GM19395 (cell line): ENCODE data around the gene MGAT4B.

Experiments
- ATAC-seq: cut with Tn5 transposase; IDR thresholded peaks from one replicate; pipeline ENCODE4 v1.9.1; 2021; ENCODE audit warnings: mild to moderate bottlenecking, moderate library complexity; ENCODE audit not compliant: unreplicated experiment

Gene MGAT4B

GRCh38 chr5:179773686-179774040 lies 33.0 kb downstream of the MGAT4B start:
- ATAC-seq, result no peak

GRCh38 chr5:179772351-179772750 lies 34.3 kb downstream of the MGAT4B start:
- no peak for ATAC-seq

DNA sequence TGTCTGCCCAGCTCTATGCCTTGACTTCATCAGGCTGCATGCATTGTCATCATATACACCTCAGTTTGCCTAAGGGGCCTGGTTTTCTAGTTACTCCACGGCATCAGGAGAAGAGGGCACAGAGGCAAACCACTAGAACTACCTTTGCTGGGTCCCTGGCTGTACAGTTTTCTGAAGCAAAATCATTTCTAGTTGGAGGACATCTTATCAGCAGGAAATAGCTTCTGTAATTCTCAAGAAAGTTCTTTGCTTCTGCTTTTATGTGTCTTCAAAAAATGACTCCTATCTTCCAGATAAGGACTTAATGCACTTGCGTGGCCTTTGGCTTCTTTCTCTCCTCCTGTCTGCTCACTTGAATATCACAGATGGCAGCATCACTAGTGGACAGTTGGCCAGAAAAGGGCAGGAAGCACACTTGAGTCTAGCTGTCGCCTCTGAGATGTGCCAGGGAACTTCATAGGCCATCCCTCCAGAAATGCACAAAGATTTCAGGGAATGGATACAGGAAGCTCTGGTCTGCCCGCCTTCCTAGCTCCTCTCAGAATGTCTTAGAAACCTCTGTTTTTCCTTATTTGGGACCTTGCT lies 35.3 kb downstream of the MGAT4B start:
- no peak for ATAC-seq

- no peak for ATAC-seq
Observed at GRCh38 chr5:179769796-179770195, 36.9 kb downstream of the MGAT4B start.

DNA sequence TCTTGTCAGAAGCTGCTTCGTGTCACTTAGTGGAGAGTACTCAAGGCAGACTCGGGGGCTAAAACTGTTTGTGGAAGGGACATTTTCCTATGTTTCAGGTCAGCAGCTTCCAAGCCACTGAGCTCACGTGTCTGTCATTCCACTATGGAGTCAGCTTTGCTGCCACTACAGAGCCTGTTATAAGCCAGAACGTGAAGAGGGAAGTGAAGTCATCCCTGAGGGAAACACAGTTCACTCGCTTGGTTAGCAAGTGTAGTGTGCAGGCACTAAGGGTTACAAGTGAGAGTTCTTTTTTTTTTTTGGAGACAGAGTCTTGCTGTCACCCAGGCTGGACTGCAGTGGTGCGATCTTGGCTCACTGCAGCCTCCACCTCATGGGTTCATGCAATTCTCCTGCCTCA lies 37.4 kb downstream of the MGAT4B start:
- ATAC-seq, result no peak

DNA sequence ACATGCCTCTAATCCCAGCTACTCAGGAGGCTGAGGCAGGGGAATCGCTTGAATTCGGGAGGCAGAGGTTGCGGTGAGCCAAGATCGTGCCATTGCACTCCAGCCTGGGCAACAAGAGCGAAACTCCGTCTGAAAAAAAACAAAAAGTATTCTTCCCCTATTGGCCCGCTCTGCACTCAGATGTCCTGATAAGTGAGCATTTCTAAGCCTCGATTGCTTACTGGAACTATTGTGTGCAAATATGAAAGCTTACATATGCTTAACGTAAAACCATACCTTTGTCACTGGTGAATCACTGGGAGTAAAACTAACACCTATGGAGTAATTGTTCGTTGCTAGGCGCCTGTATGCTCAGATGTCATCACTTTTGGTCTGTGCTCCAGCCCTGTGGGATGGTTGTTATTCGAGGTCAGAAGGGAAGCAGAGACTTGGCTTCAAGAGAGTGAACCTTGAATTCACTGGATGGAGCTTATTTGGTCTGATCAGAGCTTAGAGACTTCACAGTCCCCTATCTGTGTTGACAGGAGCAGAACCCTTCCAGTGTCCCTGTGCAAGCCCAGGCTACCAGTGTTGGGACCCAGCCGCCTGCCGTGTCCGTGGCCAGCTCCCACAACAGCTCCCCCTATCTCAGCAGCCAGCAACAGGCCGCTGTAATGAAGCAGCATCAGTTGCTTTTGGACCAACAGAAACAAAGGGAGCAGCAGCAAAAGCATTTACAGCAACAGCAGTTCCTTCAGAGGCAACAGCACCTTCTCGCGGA lies 38.2 kb downstream of the MGAT4B start:
- no peak for ATAC-seq

DNA sequence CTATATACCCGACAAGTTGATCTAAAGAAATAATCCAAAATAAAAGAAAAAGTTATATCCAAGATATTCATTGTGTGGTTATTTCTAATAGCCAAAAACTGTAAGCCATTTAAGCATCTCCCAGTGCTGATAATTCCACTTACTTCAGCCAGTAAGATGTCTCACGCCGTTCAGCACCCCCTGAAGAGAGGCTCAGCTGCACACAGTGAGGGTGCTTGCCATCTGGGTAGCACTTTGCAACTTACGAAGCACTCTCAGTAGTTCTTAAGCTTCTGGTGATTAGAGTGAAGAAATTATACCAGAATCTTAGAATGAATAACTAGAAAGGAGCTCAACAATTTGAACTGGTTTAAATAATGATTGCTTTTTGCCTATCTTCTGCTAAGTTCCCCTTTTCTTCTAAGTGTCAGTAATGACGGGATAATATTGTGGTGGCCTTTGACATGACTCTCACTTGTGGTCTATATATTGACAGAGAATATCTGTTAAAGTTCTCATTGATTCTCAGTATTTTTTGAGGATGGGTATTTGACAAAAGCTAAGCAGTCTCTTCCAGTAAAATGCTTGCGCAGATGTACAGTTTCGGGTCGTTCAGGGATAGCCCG lies 39.1 kb downstream of the MGAT4B start:
- ATAC-seq, result no peak

DNA sequence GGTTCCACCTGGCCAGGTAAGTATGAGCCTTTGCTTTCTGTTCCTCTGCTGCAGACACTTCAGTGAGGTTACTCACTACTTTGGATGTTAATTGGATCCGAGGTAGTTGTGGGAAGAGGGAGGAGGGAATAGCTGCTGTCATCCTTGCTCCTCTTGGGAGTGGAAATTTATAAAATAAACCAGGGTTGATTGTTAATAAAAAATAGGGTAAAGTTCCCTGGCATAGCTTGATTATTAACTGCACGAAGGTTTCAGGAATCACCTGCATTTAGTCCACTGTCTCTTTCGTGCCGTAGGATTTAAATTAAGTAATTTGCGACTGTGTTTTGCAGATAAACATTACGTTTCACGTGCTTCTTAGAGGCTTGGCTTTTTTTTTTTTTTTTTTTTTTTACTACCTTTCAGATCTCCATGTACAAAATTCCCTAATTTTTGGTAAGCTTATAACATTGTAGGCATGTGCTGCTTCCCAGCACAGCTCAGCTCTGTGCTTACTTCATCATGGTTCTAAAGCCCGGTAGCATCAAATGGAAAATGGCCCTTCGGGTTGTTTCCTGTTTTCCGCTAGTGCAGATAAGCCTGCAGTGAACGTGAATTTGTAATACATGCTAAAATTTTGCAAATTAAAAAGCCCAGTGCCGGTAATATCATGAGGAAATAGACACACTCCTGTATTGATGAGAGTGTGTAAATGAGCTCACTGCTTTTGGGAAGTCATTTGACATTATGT lies 39.8 kb downstream of the MGAT4B start:
- ATAC-seq, result no peak

DNA sequence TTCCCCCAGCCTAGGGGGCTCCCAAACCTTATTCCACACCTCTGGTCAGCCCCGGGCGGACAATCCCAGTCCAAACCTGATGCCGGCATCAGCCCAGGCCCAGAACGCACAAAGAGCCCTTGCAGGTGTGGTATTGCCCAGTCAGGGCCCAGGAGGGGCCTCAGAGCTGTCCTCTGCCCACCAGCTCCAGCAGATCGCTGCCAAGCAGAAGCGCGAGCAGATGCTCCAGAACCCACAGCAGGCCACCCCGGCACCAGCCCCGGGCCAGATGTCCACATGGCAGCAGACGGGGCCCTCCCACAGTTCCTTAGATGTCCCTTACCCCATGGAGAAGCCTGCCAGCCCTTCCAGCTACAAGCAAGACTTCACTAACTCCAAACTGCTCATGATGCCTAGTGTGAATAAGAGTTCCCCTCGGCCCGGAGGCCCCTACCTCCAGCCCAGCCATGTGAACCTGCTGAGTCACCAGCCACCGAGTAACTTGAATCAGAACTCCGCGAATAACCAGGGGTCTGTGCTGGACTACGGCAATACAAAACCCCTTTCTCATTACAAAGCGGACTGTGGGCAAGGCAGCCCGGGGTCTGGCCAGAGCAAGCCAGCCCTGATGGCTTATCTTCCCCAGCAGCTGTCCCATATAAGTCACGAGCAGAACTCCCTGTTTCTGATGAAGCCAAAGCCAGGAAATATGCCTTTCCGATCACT lies 40.5 kb downstream of the MGAT4B start:
- ATAC-seq, result no peak

DNA sequence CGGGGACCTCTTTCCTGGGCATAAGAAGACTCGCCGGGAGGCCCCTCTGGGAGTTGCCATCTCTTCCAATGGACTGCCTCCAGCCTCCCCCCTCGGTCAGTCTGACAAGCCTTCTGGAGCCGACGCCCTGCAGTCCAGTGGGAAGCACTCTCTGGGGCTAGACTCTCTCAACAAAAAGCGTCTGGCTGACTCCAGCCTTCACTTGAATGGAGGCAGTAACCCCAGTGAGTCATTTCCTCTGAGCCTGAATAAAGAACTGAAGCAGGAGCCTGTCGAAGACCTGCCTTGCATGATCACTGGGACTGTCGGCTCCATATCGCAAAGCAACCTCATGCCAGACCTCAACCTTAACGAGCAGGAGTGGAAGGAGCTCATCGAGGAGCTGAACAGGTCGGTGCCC lies 41.3 kb downstream of the MGAT4B start:
- ATAC-seq, result no peak

DNA sequence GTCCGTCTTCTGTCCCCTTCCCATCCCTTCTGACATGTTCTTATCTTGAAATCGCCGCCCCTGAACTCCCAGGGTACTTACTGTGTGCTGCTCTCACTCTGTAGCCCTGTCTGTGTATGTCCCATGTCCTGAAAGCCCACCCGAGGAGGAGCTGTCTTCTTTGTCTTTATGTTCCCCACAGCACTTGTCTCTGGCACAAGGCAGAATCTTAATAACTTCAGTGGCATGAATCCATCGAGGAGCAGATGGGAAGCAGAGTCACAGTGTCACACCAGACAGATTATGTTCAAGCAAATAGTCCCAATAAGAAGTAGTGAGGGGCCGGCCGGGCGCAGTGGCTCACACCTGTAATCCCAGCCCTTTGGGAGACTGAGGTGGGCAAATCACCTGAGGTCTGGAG lies 42.6 kb downstream of the MGAT4B start:
- ATAC-seq, result no peak

DNA sequence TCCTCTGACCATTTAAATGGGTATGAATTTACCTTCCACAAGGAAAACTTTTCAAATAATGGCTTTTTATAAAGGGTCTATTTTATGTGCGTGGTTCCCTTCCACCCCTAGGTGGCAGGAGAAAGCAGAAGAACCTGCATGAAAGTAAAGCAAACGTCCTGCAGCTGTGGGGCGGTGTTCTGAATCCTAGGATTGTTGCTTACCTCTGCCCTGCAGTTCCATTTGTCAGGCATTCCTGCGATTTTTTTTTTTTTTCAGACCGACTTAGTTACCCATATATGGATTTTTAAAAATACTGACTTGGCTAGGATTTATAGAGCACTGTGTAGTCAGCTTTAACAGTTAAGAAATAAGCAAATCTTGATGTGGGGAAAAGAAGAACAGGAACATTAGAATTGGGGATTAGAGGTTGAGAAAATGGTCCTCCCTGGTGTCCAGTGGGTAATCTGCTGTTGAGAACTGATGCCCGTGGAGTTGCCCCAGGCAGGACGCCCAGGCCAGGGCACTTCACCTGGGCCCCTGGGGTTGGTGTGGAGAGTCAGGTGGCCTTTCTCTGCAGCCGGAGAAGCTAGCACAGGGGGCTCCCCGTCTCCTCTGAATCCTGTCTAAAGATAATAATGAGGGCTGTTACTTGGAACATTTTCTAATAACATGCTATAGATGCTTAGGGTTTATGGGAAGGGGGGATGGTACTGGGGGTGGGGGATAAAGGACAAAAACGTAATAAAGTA lies 43.3 kb downstream of the MGAT4B start:
- no peak for ATAC-seq

GRCh38 chr5:179762781-179763176 lies 43.9 kb downstream of the MGAT4B start:
- ATAC-seq, result no peak

- no peak for ATAC-seq
Observed at GRCh38 chr5:179762079-179762780, 44.4 kb downstream of the MGAT4B start.

GRCh38 chr5:179759581-179760551 lies 46.8 kb downstream of the MGAT4B start:
- ATAC-seq, result peak; percentile 54

GRCh38 chr5:179758955-179759354 lies 47.7 kb downstream of the MGAT4B start:
- no peak for ATAC-seq

DNA sequence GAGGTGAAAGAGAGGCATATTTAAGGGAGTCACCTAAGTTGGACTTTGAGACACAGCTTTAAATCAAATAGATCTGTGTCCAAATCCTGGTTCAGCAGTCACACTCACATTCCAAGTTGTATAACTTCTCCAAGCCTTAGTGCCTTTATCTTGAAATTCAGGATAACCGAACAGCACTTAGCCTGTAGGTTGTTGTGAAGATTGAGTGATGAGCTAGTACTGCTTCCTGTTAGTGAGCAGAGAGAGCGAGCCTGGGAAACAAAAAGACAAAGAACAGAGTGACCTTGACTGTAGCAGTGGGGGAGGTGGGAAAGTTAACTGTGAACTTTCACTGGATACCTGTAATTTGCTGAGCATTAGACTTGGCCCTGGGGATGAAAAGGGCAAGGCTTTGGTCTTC lies 51.6 kb downstream of the MGAT4B start:
- ATAC-seq, result no peak

DNA sequence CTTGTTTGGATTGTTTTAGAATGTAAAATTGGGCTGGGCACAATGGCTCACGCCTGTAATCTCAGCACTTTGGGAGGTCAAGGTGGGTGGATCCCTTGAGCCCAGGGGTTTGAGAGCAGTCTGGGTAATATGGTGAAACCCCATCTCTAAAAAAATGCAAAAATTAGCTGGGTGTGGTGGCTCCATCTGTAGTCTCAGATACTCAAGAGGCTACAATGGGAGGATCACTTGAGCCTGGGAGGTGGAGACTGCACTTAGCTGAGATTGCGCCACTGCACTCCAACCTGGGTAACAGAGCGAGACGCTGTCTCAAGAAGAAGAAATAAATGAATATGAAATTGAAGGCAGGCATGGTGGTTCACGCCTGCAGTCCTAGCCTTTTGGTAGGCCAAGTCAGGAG lies 52.7 kb downstream of the MGAT4B start:
- no peak for ATAC-seq
